Peyer's patch (tissue), 4 donors: ENCODE data around the gene PC.

ENCODE experiments used
- POLR2A ChIP-seq, 2 donors: fragments of 450-650 bp; IDR thresholded peaks; one replicate each; pipeline ENCODE4 v1.5.1; 2017; ENCODE audit warnings: antibody characterized with exemption in 2 of 2, mild to moderate bottlenecking in 2 of 2, moderate library complexity in 2 of 2
- TF ChIP-seq, protein P1 (sequence below), 6 experiments: fragments of 450-650 bp in 4 of 6; fragments of 200-600 bp in 2 of 6; sonication (generic) in 1 of 6; IDR thresholded peaks; one replicate each; pipeline ENCODE4 v1.5.1; 2017 to 2019; ENCODE audit warnings: antibody characterized with exemption in 6 of 6, mild to moderate bottlenecking in 3 of 6, moderate library complexity in 1 of 6

DNA sequence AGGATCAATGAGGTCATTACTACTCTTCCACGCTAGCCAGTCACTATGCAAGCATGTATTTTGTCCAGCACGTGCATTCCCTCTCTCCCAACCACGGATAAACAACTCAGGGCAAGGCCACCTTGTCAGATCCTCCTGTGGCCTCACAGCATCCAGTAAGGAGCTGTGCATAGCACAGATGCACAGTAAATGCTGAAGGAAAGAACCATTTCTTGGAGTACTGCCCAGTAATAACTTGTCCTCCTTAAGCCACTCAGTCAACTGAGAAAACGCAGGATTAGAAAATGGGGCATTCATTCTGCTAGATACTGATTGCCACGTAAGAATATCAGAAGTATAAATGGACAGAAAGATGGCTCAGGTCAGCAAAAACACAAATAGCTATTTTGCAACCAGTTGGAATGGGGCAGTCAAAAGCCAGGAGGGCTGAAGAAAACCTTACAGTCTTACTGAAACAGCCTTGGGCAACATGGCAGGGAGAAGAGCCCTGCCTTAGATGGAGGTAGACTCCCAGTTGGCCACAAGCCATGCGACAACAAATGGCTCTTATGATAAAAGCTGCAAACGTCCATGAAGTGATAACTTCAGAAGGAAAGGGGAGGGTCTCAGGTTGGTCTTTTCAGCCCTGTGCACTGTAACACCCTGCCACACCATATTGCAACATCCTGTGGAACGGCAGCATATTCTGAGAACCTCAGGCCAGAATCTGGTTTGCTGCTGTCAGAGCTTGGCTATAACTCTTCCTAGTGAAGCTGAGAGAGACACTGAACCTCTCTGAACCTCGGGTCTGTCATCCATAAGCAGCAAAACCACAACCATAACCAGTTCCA is 23.0 kb downstream of the PC start:
- TF ChIP-seq POLR2A (IDR thresholded peaks at IDR 0.05), result no peak
- TF ChIP-seq, protein P1, sequence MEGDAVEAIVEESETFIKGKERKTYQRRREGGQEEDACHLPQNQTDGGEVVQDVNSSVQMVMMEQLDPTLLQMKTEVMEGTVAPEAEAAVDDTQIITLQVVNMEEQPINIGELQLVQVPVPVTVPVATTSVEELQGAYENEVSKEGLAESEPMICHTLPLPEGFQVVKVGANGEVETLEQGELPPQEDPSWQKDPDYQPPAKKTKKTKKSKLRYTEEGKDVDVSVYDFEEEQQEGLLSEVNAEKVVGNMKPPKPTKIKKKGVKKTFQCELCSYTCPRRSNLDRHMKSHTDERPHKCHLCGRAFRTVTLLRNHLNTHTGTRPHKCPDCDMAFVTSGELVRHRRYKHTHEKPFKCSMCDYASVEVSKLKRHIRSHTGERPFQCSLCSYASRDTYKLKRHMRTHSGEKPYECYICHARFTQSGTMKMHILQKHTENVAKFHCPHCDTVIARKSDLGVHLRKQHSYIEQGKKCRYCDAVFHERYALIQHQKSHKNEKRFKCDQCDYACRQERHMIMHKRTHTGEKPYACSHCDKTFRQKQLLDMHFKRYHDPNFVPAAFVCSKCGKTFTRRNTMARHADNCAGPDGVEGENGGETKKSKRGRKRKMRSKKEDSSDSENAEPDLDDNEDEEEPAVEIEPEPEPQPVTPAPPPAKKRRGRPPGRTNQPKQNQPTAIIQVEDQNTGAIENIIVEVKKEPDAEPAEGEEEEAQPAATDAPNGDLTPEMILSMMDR (IDR thresholded peaks at IDR 0.05), result no peak
